Neural progenitor cell (in vitro differentiated cells): ENCODE measurements around the gene IFI27L1.

Source experiments
- CTCF ChIP-seq: fragments of 200-600 bp; sonication (generic); IDR thresholded peaks from 2 replicates; pipeline ENCODE4 v1.5.1; 2017; ENCODE audit warnings: antibody characterized with exemption, mild to moderate bottlenecking
- EZH2 ChIP-seq: fragments of 200-600 bp; sonication (generic); IDR thresholded peaks from 2 replicates; pipeline ENCODE4 v1.6.1; 2017; ENCODE audit warnings: antibody characterized with exemption, mild to moderate bottlenecking, moderate library complexity

GRCh38 chr14:94103554-94104150, 22.5 kb downstream of the IFI27L1 start:
- TF ChIP-seq CTCF (no peak), EZH2 (no peak)
